ENCODE results near the gene RAPGEF4.

DNA sequence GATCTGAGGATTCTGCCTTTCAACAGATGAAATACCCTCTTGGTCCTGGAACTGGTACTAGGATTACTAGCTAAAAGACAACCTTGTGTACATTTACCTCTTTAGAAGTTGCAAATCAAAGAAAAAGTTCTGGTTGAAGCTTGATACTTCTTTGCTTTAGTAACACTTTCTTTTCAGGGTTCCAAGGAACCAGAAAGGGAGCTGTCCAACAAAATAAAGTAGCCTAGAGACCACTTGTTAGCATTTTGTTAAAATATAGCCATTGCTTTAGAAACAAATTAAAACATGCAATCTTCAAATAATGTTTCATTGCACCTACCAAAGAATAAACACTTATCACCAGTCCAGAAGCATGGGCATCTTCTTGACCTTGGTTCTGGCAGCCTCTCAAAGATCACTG lies 222.1 kb downstream of the RAPGEF4 start:
- TF ChIP-seq CTCF (IDR thresholded peaks at IDR 0.05): no peak
- no peak for TF ChIP-seq EZH2 (IDR thresholded peaks at IDR 0.05; ENCODE audit: borderline replicate concordance, insufficient read depth, low read depth, low read length, poor library complexity, severe bottlenecking)

Measured in B cell (primary cell).